ENCODE results near the gene RAD23B. TPM values are rescaled to one million over a fixed set of nuclear protein-coding genes. Genes with fewer than 3 reads are reported as not detected.
"Not testable (repeated sequence)": the region's sequence is repeated elsewhere in the genome, so short reads cannot be mapped to it uniquely, and the experiment has no call there.

RAD23B gene
- total and polyA plus RNA-seq, 4 donors, result 69.8 to 130 (median 97.5) TPM

GRCh38 chr9:107248714-107249113 is 34.4 kb upstream of the RAD23B start:
- no peaks in the 10 kb centered on the region for H3K9me3 ChIP-seq (ENCODE audit: control insufficient read depth, insufficient read depth, low read length)
- H3K27me3 ChIP-seq (ENCODE audit: control insufficient read depth, insufficient read depth, low read length), result no peaks in the 10 kb centered on the region
- no peaks in the 10 kb centered on the region for H3K4me1 ChIP-seq (ENCODE audit: control insufficient read depth, insufficient read depth, low read length)
- WGBS (ENCODE audit: insufficient coverage), result 94% methylated on average over 3 of the region's 5 CpGs
- DNase-seq (ENCODE audit: low read depth in 4 of 6, low spot score in 6 of 6), result no peak
- no peaks in the 10 kb centered on the region for H3K36me3 ChIP-seq (ENCODE audit: control insufficient read depth, insufficient read depth, low read length)
- H3K27ac ChIP-seq (ENCODE audit: low read depth, low read length), result no peak overlapping the region
- no peak overlapping the region for H3K4me3 ChIP-seq (ENCODE audit: low read depth, low read length)

- H3K4me3 ChIP-seq (ENCODE audit: low read depth, low read length), result no peak overlapping the region
- H3K27me3 ChIP-seq (ENCODE audit: control insufficient read depth, insufficient read depth, low read length), result no peaks in the 10 kb centered on the region
- H3K9me3 ChIP-seq (ENCODE audit: control insufficient read depth, insufficient read depth, low read length), result no peaks in the 10 kb centered on the region
- H3K36me3 ChIP-seq (ENCODE audit: control insufficient read depth, insufficient read depth, low read length), result no peaks in the 10 kb centered on the region
- H3K27ac ChIP-seq (ENCODE audit: low read depth, low read length), result peak overlapping the region; percentile 19
- no peaks in the 10 kb centered on the region for H3K4me1 ChIP-seq (ENCODE audit: control insufficient read depth, insufficient read depth, low read length)
- DNase-seq (ENCODE audit: low read depth in 4 of 6, low spot score in 6 of 6), result no peak
- WGBS (ENCODE audit: insufficient coverage), result 60% methylated on average over 2 of the region's 2 CpGs
Observed at GRCh38 chr9:107249131-107249533, 33.9 kb upstream of the RAD23B start.

- Histone ChIP-seq H3K4me1 (ENCODE audit: control insufficient read depth, insufficient read depth, low read length) (no peaks in the 10 kb centered on the region), H3K9me3 (ENCODE audit: control insufficient read depth, insufficient read depth, low read length) (no peaks in the 10 kb centered on the region), H3K27ac (ENCODE audit: low read depth, low read length) (no peak overlapping the region), H3K27me3 (ENCODE audit: control insufficient read depth, insufficient read depth, low read length) (no peaks in the 10 kb centered on the region), H3K36me3 (ENCODE audit: control insufficient read depth, insufficient read depth, low read length) (no peaks in the 10 kb centered on the region), H3K4me3 (ENCODE audit: low read depth, low read length) (no peak overlapping the region)
- 50% methylated on average over 1 of the region's 2 CpGs for WGBS (ENCODE audit: insufficient coverage)
- DNase-seq (ENCODE audit: low read depth in 4 of 6, low spot score in 6 of 6), result no peak
Observed at GRCh38 chr9:107249665-107250285, 33.3 kb upstream of the RAD23B start.

- H3K4me1 ChIP-seq (ENCODE audit: control insufficient read depth, insufficient read depth, low read length), result no peaks in the 10 kb centered on the region
- 55% methylated on average over 4 of the region's 4 CpGs for WGBS (ENCODE audit: insufficient coverage)
- H3K27me3 ChIP-seq (ENCODE audit: control insufficient read depth, insufficient read depth, low read length), result no peaks in the 10 kb centered on the region
- no peaks in the 10 kb centered on the region for H3K9me3 ChIP-seq (ENCODE audit: control insufficient read depth, insufficient read depth, low read length)
- H3K4me3 ChIP-seq (ENCODE audit: low read depth, low read length), result no peak overlapping the region
- H3K36me3 ChIP-seq (ENCODE audit: control insufficient read depth, insufficient read depth, low read length), result no peaks in the 10 kb centered on the region
- DNase-seq (ENCODE audit: low read depth in 4 of 6, low spot score in 6 of 6), result peak in 3 of 6 donors; percentile 6 to 64 (median 20)
- peak overlapping the region; percentile 4 for H3K27ac ChIP-seq (ENCODE audit: low read depth, low read length)
Observed at GRCh38 chr9:107251756-107252322, 31.2 kb upstream of the RAD23B start.

GRCh38 chr9:107258919-107259318 is 24.2 kb upstream of the RAD23B start:
- H3K4me3 ChIP-seq (ENCODE audit: low read depth, low read length), result no peak overlapping the region
- no peaks in the 10 kb centered on the region for H3K4me1 ChIP-seq (ENCODE audit: control insufficient read depth, insufficient read depth, low read length)
- DNase-seq (ENCODE audit: low read depth in 4 of 6, low spot score in 6 of 6), result no peak
- H3K27ac ChIP-seq (ENCODE audit: low read depth, low read length), result no peak overlapping the region
- no peaks in the 10 kb centered on the region for H3K27me3 ChIP-seq (ENCODE audit: control insufficient read depth, insufficient read depth, low read length)
- no peaks in the 10 kb centered on the region for H3K36me3 ChIP-seq (ENCODE audit: control insufficient read depth, insufficient read depth, low read length)
- no peaks in the 10 kb centered on the region for H3K9me3 ChIP-seq (ENCODE audit: control insufficient read depth, insufficient read depth, low read length)
- WGBS (ENCODE audit: insufficient coverage), result 93% methylated on average over 3 of the region's 3 CpGs

- H3K27ac ChIP-seq (ENCODE audit: low read depth, low read length); H3K9me3 ChIP-seq (ENCODE audit: control insufficient read depth, insufficient read depth, low read length): not testable (repeated sequence)
- WGBS (ENCODE audit: insufficient coverage), result 92% methylated on average over 6 of the region's 13 CpGs
Observed at GRCh38 chr9:107259751-107260313, 23.2 kb upstream of the RAD23B start.

GRCh38 chr9:107260437-107261081 is 22.5 kb upstream of the RAD23B start:
- H3K27me3 ChIP-seq (ENCODE audit: control insufficient read depth, insufficient read depth, low read length), result no peaks in the 10 kb centered on the region
- no peak overlapping the region for H3K27ac ChIP-seq (ENCODE audit: low read depth, low read length)
- no peaks in the 10 kb centered on the region for H3K36me3 ChIP-seq (ENCODE audit: control insufficient read depth, insufficient read depth, low read length)
- H3K9me3 ChIP-seq (ENCODE audit: control insufficient read depth, insufficient read depth, low read length), result no peaks in the 10 kb centered on the region
- no peaks in the 10 kb centered on the region for H3K4me1 ChIP-seq (ENCODE audit: control insufficient read depth, insufficient read depth, low read length)
- WGBS (ENCODE audit: insufficient coverage), result 58% methylated on average over 1 of the region's 4 CpGs
- no peak overlapping the region for H3K4me3 ChIP-seq (ENCODE audit: low read depth, low read length)
- DNase-seq (ENCODE audit: low read depth in 4 of 6, low spot score in 6 of 6), result peak in 1 of 6 donors; percentile 15

More at GRCh38 chr9:107259751-107260313, 23.2 kb upstream of the RAD23B start:
- H3K4me1 ChIP-seq (ENCODE audit: control insufficient read depth, insufficient read depth, low read length); H3K27me3 ChIP-seq (ENCODE audit: control insufficient read depth, insufficient read depth, low read length); H3K36me3 ChIP-seq (ENCODE audit: control insufficient read depth, insufficient read depth, low read length); H3K4me3 ChIP-seq (ENCODE audit: low read depth, low read length); DNase-seq (ENCODE audit: low read depth in 4 of 6, low spot score in 6 of 6): not testable (repeated sequence)

- 100% methylated on average over 1 of the region's 5 CpGs for WGBS (ENCODE audit: insufficient coverage)
- DNase-seq (ENCODE audit: low read depth in 4 of 6, low spot score in 6 of 6), result no peak
- Histone ChIP-seq H3K27ac (ENCODE audit: low read depth, low read length) (no peak overlapping the region), H3K9me3 (ENCODE audit: control insufficient read depth, insufficient read depth, low read length) (no peaks in the 10 kb centered on the region), H3K27me3 (ENCODE audit: control insufficient read depth, insufficient read depth, low read length) (no peaks in the 10 kb centered on the region), H3K4me1 (ENCODE audit: control insufficient read depth, insufficient read depth, low read length) (no peaks in the 10 kb centered on the region), H3K4me3 (ENCODE audit: low read depth, low read length) (no peak overlapping the region), H3K36me3 (ENCODE audit: control insufficient read depth, insufficient read depth, low read length) (no peaks in the 10 kb centered on the region)
Observed at GRCh38 chr9:107261106-107261505, 22.0 kb upstream of the RAD23B start.

- DNase-seq (ENCODE audit: low read depth in 4 of 6, low spot score in 6 of 6), result no peak
- Histone ChIP-seq H3K4me1 (ENCODE audit: control insufficient read depth, insufficient read depth, low read length) (no peaks in the 10 kb centered on the region), H3K27ac (ENCODE audit: low read depth, low read length) (no peak overlapping the region), H3K4me3 (ENCODE audit: low read depth, low read length) (no peak overlapping the region), H3K27me3 (ENCODE audit: control insufficient read depth, insufficient read depth, low read length) (no peaks in the 10 kb centered on the region), H3K36me3 (ENCODE audit: control insufficient read depth, insufficient read depth, low read length) (no peaks in the 10 kb centered on the region), H3K9me3 (ENCODE audit: control insufficient read depth, insufficient read depth, low read length) (no peaks in the 10 kb centered on the region)
- WGBS (ENCODE audit: insufficient coverage), result no CpG with 5 or more reads among the region's 2 CpGs
Observed at GRCh38 chr9:107263289-107263688, 19.8 kb upstream of the RAD23B start.

Measured in spinal cord (tissue), 10 donors.